T-helper 2 cell treated with Interferon-gamma antibody and Interleukin-4, amounts not matched to agents 100 ng/mL and 5 ng/mL, for 36 hours (primary cell): ENCODE data around the gene SPATS2L. TPM values are rescaled to one million over a fixed set of nuclear protein-coding genes. Genes with fewer than 3 reads are reported as not detected.

Experiments used
- intact Hi-C: fragments of 100-400 bp; cut with micrococcal nuclease; formaldehyde crosslinking; loops from one replicate; pipeline ENCODE4 v1.15.1; 2023
- total RNA-seq: library from RNA; stranded (reverse); gene quantifications from 2 replicates; pipeline ENCODE4 v1.2.3, GENCODE V29; 2022

Gene SPATS2L
- total RNA-seq, 1 donor from 2014 or later: 52.4 TPM

DNA sequence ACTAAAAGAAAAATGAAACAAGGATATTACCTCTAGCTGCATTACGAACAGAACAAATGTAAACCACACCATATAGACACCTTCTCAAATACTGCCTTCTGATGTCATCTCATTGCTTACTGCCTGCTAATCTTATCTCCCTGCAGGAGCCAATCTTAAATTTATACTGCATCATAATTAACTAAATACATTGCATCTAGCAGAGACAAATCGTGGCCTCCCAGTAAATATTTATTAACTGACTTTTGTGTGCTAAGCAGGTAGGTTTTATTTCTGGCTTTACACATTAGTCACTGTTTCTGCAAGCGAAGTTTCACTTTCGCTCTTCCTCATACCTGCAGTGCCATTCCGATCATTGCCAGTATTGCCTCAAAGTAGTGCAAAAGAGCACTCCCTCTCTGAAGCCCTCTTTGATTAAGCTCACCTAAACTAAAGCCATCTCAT lies 67.5 kb downstream of the SPATS2L start:
- intact Hi-C loops: loop anchor here (1.0 to 10.0 kb wide), 6 partner anchors 9 to 511 kb away; partner anchors contain the start of genes NIF3L1, PPIL3 and SGO2

DNA sequence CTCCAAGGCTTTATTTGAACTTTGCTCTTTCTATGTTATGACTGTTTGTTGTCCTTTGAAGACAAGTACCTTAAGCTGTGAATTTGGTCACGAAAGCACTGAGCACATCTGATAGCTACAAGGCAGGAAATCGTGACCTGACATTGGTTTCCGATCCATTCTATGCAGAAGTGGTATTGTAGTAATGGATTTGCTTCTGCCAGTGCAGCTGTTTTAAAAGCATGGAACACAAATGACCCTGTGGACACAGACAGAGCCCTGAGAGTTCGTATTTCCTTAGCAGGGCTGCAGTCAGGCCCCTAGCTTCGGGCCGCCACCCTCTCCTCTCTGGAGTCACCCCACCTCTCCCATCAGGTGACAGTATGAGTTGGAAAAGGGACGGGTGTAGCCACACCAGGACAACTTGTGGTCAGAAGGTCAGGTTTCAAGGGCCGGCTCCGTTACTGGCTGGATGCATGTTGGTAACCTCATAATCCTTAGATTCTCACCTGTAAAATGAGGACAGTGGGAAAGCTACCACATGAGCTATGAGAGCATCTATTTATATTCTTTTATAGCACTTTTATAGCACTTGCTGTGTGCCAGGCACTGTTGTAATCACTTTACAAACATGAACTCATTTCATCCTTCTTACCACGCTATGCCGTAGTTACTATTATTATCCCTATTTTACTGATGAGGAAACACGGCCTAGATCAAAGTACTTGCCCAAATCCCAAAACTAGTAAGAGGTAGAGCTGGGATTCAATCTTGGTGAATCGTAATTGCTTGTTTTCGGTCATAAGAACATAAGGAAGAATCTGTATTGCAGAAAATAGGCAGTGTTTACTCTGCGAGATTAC lies 70.2 kb downstream of the SPATS2L start:
- intact Hi-C loops: loop anchor here (2.0 to 10.0 kb wide), 2 partner anchors 30 to 508 kb away; partner anchors contain the start of genes NIF3L1 and PPIL3

DNA sequence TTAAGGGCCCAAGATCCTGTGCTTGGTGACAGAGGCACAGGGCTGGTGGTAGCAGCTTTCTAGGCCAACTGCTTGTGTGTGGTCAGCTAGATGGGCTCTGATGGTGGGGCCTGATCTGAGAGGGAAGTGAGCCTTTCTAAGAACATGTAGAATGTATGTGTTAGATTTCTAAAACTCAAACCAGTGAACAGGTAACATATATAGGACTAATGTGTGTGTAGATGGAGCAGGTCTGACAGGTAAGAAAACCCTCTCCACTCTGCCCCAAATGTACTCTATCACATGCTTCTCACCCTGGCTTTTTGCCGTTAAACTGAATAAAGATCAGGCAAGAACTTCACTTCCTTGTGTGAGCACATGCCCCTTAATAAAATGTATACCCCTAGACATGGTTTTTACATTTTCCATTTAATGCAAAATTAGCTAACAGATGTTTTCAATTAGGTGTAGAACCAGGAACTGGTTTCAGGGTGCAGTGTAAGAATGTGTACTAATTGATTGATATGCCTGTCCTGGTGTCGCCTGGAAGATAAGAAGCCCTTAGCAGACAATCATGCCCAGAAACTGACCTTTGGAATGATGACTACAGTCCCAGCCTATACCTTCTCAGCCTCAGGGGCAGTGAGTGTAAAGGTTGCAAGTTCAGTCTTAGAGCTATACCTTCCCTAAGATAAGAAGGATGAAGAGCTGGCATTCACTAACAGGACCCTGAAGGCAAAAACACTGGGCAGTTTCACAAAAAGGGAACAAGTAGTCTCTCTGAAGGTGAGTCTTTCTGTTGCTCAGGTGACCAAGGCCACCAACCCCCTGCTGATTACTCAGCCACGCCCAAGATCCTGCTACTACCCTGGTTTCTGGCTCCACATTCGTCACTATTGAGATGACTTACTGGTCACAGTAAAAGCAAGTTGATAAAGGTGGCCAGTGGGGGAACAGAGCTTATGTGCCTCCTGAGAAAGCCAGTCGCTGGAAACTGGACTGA lies 71.2 kb downstream of the SPATS2L start:
- intact Hi-C loops: loop anchor here (2.0 to 10.0 kb wide), 2 partner anchors 29 to 507 kb away; partner anchors contain the start of genes NIF3L1 and PPIL3

DNA sequence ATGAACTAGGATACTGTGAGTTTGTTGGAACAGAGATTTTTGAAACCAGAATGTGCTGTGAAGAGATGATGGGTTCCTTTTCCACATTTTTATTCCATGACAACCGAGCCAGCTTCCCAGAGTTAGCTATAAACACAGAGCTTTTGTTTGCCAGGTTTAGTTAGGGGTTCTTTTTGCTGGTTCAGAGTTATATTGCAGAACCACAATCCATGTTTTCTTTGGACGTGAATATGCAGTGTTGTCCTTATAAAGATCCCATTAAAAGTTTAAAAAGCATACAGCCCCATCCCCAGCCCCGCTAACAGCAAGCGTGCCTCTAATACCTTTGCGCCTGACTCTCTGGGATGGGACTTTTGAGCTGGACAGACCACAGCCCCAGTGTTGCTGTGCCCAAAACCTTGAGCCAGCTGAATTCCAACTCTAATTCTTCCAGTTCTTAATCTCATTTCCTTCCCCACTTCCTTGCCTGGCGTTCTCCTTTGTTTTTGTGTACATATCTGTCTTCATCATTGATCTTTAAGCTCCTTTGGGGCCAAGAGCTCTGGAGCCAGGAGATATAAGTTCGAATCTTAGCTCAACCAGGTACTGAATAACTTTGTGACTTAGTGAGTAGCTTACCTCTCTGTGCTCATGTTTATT lies 72.3 kb downstream of the SPATS2L start:
- intact Hi-C loops: loop anchor here (10.0 kb wide), 1 partner anchor 506 kb away; the partner anchor contains the start of genes NIF3L1 and PPIL3

DNA sequence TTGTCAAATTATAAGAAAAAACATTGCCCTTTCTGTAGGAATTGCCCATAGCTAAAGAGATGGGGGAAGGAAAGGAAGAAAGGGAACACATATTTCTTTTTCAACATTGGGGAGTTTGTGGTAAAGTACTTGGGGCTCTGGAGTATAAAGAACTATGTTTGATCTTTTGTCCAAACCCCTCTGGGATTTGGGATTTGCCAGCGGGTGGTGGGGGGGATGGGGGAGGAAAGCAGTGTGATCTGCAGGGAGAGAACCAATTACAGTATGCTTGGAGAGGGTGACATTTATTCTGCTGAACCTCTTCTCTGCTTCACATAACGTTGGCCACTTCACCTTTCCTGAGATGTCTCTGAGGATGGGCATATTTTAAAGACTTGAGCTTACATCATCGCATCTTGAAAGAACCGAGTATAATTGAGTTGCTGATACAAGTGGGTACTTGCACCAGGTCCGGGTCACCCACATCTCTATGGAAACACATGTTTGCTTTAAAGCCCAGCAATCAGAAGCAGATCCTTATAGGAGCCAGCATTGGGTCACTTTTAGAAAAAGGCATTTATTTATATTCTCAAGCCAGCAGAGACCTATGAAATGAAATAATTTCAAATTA lies 73.1 kb downstream of the SPATS2L start:
- intact Hi-C loops: loop anchor here (10.0 kb wide), 1 partner anchor 505 kb away; the partner anchor contains the start of genes NIF3L1 and PPIL3

DNA sequence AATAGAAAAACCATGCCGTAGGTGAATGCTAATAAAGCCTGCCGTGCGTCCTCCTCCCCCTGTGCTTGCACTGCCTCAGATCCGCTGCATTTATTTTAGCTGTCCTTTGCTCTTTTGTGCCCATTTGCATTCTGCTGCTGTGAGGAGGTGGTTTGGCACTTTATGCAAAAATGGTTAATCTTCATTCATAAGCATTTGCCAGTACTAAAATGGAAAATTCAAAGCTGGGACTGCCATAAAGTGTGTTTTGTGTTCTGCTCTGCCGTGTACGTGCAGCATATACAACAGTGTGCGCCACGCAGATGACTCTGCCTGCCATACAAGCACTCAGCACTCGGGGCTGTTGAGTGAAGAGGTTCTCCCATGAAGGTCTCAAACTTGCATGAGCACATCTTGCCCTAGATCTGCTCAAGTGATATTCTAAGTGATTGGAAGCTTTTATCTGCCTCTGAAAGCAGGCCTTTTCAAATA lies 73.6 kb downstream of the SPATS2L start:
- intact Hi-C loops: no loop called here

DNA sequence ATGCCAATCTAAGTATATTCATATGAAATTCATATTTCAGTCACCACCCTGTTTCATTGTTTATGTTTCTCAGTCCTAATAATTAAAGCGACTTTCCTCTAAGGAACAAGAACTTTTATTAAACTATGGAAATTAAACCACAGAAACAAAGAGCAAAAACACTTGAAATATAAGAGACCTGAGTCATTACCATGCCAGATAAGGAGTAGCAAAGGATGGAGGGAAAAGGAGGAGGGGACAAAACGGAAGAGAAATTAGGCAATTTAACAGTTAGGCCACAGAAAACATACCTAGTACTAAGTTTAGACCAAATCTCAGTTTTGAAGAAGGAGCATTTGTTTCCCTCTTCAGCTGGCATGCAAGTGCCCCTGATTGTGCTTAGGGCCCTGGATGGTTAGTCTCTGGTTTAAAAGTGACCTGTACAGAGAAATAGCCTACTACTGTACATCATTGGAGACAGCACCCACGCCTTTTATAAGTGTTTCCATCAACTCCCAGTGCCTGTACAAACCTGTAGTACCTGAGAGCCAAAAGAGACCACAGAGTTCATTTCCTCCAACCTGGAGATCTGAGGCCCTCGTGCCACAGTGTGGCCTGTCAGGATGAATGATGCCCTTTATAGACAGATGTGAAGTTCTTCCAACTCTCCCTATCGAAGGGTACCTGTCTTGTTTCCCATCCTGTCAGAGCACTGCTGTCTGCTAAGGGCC lies 74.5 kb downstream of the SPATS2L start:
- intact Hi-C loops: no loop called here

DNA sequence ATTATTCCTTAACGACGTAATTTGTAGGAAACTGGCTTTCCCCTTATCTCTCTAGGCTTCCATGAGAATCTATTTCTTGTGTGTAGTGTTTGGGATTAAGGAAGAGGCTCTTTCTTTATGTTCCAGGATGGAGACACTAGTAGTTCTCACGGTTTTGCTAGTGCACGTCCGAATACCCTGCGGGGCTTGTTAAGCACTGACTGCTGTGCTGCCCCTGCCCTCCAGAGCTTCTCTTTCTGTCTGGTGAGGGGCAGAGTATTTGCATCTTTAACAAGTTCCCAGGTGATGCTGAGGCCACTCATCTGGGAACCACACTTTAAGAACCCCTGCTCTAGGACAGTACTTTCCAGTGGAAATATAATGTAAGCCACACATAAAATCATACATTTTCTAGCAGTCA lies 76.4 kb downstream of the SPATS2L start:
- intact Hi-C loops: loop anchor here (1.0 kb wide), 1 partner anchor 9 kb away; no protein-coding TSS in a partner anchor

DNA sequence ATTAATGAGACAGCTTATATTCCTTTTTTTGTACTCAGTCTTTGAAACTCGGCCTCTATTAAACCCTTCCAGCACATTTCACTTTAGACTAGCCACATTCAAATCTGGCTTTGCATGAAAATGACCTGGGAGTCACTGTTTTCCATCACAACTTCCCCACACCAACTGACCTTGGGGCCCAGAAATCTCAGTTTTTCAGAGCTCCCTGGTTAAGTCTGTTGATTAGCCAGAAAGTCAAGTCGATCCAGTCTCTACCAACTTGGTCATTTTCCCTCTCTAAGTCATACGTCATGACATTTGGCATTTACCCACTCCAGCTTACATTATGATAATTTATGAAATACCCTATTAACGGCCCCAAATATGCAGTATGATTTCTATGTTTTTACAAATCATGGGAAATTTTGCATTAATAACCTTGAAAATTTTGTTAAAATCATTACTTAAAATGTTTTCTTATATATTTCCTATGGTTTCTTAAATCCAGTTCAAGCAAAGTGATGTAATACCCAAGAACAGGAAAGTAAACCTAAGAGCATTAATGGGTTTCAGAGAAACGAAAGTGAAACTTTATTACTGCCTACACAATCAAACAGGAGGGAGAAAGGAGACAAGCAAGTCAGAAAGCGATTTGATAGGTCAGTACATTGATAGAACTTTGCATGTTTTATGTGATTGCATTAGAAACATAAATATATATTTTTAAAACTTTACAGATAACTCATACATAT lies 77.1 kb downstream of the SPATS2L start:
- intact Hi-C loops: loop anchor here (1.0 kb wide), 1 partner anchor 9 kb away; no protein-coding TSS in a partner anchor

DNA sequence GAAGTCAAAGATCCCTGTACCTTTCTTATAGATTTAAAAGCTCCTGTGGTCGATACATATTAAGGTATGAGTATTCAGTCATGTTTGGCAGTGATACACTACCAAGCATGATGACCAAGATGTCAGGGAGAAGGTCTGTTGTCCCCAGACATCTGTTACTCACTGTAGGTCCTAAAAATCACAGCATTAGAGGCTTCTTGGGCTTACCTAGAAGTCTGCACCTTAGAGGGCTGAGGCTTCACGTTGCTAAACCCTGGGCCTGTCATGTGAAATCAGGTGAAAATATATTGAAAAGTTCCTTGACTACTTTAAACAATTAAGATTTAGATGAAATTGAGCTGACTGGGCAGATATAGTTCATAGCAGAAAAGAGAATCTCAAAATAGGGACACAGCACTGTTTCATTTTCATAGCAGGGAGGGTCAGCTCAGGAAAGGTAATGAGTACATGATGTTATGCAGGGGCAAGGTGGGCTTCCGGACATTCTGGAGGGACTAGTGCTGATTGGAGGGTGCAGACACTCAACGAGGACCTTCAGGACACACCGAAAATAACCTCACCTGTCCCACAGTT lies 78.7 kb downstream of the SPATS2L start:
- intact Hi-C loops: no loop called here

DNA sequence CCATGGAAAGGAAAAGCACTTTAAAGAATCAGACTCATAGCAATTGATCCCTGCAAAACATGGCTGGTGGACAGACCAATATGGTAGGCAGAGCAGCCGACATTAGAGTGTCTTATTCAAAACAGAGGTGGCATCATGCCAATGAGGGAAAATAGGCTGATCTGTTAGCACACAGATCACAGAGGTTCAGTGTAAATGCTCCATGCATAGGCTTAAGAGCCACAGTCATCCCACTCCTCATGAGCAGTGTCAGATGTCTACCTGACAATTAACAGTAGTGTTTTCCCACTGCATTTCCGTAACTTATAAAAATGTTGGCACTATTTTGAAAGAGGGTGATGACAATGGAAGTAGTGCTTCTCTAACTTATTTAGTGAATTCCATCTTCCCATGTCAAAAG lies 86.7 kb downstream of the SPATS2L start:
- intact Hi-C loops: no loop called here

DNA sequence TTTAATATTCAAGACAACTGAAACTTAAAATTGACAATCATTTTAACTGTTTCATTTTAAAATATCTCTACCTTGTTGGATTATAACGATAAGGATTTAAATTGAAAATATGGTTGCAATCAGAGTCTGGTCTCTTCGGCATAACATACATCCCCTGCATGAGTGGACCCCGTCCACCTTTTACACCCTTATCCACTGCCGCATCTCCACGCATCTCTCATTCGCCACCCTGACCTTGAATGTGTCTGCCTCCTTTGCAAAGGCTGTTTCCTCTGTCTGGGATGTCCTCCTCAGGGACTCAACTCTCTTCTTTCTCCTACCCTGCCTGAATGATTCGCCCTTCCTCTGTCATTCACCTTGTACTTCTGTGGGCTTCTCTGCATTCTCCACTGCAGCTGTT lies 87.6 kb downstream of the SPATS2L start:
- intact Hi-C loops: no loop called here

DNA sequence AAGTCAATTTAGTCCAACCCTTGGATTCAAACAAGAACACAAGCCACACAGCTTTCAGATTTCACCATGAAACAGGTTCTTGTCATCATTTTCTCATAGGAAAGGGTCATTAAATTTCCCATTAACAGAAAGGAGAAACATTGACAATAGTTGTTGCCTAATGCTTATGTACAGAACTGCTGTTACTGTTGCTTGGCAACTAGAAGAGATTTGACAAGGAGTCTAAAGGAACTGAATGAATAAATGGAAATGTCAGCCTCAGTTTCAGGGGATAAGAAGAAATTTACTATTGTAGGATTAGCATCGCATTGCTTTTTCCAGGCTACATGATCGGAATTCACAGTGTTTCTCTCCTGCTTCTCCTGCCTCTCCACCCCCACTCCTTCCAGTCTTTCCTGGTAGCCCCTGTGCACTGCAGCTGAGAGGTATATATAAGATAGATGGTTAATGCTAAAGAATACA lies 90.3 kb downstream of the SPATS2L start:
- intact Hi-C loops: no loop called here

DNA sequence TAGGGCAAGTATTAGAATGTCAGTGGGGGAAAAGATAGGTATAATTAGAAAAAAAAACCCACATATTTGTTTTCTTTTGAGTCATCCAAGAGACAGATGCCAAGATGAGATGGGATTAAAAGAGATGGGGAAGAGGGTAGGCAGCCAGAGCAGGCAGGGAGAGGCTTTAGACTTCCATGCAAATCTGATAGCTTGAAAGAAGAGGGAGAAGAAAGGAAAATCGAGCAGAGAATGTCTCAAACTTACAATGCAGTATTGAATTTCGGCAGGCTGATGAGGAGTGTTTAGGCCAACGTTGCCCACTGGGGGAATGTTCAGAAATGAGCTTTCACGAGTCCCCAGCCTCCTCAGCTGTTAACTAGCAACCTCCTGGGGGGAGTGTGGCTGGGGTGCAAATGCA lies 91.3 kb downstream of the SPATS2L start:
- intact Hi-C loops: no loop called here

DNA sequence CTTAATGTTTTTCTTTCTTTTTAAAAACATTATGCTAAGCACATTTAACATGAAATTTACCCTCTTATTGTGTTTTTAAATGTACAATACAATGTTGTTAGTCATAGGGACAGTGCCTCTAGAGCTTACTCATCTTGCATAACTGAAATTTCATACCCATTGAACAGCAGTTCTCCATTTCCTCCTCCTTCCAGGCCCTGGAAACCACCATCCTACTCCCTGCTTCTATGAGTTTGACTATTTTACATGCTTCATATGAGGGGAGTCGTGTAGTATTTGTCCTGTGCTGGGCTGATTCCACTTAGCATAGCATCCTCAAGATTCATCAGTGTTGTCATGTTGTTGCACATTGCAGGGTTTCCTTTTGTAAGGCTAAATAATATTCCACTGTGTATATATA lies 92.6 kb downstream of the SPATS2L start:
- intact Hi-C loops: no loop called here

DNA sequence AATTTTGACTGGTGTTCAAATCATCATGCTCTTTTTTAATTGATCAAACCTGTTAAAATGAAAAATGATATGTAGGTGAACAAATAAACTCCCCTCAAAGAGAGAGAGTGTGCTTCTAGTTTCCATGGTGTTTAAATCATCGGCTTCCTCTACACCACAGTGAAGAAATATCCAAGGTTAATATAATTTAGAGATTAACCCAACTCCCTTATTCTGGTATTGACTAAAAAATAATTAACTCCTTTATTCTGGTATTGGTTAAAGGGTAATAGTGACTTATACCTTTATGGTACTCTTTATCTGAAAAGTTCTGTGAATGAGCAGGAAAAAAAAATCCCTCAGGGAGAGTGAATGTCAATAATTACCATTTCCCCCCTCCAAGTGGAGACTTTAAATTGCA lies 93.1 kb downstream of the SPATS2L start:
- intact Hi-C loops: no loop called here

DNA sequence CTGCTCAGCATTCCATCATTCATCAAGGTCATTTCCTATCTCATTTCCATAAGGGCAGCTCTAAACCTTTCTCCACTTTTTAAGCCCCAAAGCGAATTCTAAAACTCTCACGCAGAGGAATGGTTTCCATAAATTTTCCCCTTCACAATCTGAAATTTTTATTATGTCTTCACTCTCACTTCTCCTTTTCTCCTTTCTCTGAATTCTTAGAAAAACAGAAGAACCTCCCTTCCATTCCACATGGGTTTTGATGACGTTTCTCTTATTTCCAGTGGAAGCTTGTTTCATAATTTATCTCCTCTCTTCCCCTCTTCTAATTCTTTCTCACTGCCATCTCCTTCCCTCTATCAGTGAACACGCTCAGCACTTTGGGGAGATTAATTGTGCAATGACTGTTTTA lies 97.3 kb downstream of the SPATS2L start:
- intact Hi-C loops: no loop called here

DNA sequence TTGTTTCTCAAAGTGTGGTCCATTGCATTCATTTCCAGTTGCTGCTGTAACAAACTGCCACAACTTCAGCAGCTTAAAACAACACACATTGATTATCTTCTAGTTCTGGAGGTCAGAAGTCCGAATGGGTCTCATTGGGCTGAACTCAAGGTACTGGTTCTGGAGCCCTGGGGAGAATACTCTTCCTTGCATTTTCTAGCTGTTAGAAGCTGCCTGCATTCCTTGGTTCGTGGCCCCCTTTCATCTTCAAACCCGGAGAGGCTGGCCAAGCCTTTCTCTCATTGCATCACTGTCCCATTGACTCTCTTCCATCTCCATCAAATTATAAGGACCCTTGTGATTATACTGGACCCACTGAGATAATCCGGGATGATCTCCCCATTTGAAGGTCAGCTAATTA lies 98.1 kb downstream of the SPATS2L start:
- intact Hi-C loops: no loop called here
